HCT116 (cell line): ENCODE data around the gene H3-3A.

ENCODE experiments used
- YY1 ChIP-seq: IDR thresholded peaks from 2 replicates; pipeline ENCODE4 v1.6.1; 2011; ENCODE audit warnings: low read length, low read depth, moderate library complexity, mild to moderate bottlenecking; ENCODE audit not compliant: insufficient replicate concordance; ENCODE audit errors: extremely low read depth
- TF ChIP-seq, protein P1 (sequence below), 3 experiments: fragments of 200-600 bp in 1 of 3; sonication (generic) in 1 of 3; IDR thresholded peaks in 2 of 3; conservative IDR thresholded peaks in 1 of 3; 2 replicates each; pipeline ENCODE4 v1.5.1; 2012 to 2017; ENCODE audit warnings: low read depth in 2 of 3, low read length in 2 of 3, antibody characterized with exemption in 1 of 3, borderline replicate concordance in 1 of 3, control low read depth in 1 of 3, mild to moderate bottlenecking in 1 of 3, mixed read lengths in 1 of 3, mixed run types in 1 of 3, moderate library complexity in 1 of 3; ENCODE audit not compliant: insufficient read depth in 1 of 3

DNA sequence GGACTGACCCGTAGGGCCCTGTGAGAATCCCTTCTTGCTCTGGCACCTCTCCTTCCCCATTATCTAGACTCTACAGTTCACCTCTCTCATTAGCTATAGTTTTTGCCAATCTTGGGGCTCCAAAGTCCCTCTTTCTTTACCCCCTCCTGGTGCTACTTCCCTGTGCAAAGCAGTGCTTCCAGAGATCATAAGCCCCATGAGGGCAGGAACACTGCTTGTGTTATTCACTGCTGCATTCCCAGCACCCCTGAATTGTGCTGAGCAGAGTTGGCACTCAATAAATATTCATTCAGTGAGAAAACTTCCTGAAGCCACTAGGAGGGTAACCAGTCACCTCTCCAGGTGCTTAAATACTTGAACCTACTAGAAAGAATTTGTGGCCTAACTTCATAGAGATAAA is 2.1 kb upstream of the H3-3A start:
- TF ChIP-seq, protein P1, sequence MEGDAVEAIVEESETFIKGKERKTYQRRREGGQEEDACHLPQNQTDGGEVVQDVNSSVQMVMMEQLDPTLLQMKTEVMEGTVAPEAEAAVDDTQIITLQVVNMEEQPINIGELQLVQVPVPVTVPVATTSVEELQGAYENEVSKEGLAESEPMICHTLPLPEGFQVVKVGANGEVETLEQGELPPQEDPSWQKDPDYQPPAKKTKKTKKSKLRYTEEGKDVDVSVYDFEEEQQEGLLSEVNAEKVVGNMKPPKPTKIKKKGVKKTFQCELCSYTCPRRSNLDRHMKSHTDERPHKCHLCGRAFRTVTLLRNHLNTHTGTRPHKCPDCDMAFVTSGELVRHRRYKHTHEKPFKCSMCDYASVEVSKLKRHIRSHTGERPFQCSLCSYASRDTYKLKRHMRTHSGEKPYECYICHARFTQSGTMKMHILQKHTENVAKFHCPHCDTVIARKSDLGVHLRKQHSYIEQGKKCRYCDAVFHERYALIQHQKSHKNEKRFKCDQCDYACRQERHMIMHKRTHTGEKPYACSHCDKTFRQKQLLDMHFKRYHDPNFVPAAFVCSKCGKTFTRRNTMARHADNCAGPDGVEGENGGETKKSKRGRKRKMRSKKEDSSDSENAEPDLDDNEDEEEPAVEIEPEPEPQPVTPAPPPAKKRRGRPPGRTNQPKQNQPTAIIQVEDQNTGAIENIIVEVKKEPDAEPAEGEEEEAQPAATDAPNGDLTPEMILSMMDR (IDR thresholded peaks at IDR 0.05 in 2 of 3, conservative IDR thresholded peaks at IDR 0.05 in 1 of 3; ENCODE audit: borderline replicate concordance in 1 of 3, insufficient read depth in 1 of 3, low read depth in 2 of 3, low read length in 2 of 3): no peak
- no peak for TF ChIP-seq YY1
